Body of pancreas (tissue), 4 donors: ENCODE data around the gene PRMT7.

ENCODE experiments used
- POLR2A ChIP-seq, 3 donors: fragments of 450-650 bp; IDR thresholded peaks; one replicate each; pipeline ENCODE4 v1.6.1; 2016; ENCODE audit warnings: antibody characterized with exemption in 3 of 3, mild to moderate bottlenecking in 2 of 3
- TF ChIP-seq, protein P1 (sequence below), 7 experiments: fragments of 450-650 bp in 4 of 7; fragments of 200-600 bp in 3 of 7; sonication (generic) in 3 of 7; IDR thresholded peaks; one replicate each; pipeline ENCODE4 v1.5.1; 2016 to 2019; ENCODE audit warnings: antibody characterized with exemption in 7 of 7

DNA sequence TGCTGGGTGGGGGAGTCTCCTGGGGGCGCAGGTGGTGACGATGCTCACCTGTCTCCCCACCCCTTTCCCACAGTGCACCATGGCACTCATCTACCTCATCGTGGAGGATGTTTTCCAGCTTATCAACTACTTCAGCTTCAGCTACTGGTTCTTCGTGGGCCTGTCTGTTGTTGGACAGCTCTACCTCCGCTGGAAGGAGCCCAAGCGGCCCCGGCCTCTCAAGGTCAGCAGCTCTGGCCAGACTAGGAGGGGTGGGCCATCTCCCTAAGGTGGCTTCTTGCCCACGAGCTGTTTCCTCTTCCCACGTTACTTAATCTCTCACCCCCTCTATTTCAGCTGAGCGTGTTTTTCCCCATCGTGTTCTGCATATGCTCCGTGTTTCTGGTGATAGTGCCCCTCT lies 14.5 kb upstream of the PRMT7 start:
- no peak for TF ChIP-seq POLR2A (IDR thresholded peaks at IDR 0.05)
- TF ChIP-seq, protein P1, sequence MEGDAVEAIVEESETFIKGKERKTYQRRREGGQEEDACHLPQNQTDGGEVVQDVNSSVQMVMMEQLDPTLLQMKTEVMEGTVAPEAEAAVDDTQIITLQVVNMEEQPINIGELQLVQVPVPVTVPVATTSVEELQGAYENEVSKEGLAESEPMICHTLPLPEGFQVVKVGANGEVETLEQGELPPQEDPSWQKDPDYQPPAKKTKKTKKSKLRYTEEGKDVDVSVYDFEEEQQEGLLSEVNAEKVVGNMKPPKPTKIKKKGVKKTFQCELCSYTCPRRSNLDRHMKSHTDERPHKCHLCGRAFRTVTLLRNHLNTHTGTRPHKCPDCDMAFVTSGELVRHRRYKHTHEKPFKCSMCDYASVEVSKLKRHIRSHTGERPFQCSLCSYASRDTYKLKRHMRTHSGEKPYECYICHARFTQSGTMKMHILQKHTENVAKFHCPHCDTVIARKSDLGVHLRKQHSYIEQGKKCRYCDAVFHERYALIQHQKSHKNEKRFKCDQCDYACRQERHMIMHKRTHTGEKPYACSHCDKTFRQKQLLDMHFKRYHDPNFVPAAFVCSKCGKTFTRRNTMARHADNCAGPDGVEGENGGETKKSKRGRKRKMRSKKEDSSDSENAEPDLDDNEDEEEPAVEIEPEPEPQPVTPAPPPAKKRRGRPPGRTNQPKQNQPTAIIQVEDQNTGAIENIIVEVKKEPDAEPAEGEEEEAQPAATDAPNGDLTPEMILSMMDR (IDR thresholded peaks at IDR 0.05) = no peak
